Islet precursor cell (in vitro differentiated cells): ENCODE measurements around the gene PHF10.
A peak's percentile ranks its signal among the peaks of the same experiment; 100 is the strongest.
"Not testable (repeated sequence)": the region's sequence is repeated elsewhere in the genome, so short reads cannot be mapped to it uniquely, and the experiment has no call there.

Experiments used
- DNase-seq: peaks from one replicate; pipeline ENCODE4 v3.0.0-alpha.2; 2018

The PHF10 gene

DNA sequence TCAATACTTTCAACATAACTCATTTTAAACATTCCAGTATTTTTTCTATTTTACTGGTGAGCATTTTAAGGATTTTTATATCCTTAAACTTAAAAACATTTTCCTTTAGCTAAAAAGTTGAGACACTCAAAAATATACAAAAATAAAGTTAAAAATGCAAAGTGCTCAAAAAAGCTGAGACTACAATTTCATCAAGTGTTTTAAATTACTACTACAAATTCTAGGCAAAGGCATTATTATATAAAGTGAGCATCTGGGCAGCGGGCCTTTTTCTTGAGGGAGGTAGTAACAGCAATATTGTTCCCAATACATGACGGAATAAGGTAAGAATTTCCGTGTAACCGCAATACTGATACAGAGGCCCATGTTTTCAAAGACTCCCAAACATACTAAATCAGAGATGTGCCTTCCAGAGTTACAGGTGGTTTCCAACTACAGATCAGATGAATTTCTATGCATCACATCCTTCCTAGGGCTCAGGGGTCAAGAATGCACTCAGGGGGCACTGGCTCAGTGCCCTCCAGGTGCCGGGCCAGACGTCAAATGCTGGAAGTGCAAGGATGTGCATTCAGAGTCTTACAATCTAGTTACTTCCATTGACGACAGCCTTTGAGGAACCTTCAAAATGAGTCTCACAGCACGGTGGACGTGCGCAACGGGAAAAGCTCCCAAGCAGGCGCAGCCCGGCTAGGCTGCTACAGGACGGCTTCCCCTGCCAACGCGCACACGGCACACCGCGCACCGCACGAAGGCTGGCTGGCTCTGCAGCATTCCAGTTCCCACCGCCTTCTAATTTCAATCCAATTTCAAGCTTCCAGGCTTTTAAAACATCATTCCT lies 1.7 kb downstream of the PHF10 start:
- peak; percentile 67 for DNase-seq

DNA sequence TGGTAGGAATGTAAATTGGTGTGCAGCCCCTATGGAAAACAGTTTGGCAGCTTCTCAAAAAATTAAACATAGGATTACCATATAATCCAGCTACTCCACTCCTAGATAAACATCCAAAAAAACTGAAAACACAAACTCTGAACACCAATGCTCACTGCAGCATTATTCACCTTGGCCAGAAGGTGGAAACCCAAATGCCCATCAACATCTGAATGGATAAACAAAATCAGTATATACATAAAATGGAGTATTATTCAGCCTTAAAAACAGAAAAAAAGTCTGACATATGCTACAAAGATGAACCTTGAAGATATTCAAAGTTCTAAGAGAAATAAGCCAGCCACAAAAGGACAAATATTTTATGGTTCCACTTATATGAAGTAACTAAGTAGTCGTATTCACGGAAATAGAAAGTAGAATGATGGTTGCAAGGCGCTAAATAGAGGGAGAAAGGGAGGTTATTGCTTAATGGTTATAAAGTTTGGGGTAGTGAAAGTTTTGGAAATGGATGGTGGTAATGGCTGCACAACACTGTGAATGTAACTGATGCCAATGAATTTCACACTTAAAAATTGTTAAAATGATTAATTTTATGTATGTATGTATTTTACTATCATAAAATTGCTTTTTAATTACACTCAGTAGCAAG lies 4.0 kb downstream of the PHF10 start:
- no peak for DNase-seq

DNA sequence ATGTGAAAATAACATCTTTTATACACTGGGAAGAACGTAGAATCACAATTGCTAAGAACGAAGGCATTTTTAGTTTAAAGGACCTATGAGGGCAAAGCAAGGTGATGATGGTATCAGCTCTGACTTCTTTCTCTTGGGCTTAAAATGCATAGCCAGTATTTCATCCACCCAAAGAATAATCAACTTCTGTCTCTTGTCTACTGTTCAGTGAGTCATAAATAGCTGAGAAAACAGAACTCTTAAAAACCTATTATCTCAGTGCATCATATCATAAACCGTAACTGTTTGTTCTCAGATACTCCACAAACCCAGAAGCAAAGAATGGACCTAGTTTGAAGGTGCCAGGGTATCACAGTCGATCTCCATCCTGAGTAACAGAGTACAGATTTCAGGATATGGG lies 5.2 kb downstream of the PHF10 start:
- DNase-seq: no peak

DNA sequence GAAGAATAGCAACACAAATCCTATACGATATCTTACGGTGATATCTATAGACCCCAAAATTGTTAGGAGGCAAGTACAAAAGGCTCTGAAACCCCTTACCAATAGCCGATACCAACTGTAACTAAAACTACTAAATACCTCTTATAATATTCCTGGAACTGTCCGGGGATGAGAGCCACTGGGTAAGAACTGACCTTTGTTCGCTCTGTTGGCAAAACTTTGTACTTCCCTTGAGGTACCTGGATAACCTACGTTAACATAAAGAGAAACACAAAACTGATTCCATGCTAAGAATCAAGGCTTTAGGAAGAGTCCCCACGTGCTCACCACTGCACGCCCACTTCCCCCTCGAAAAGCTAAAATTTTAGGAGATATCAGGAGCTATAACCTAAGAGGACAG lies 9.7 kb downstream of the PHF10 start:
- no peak for DNase-seq

DNA sequence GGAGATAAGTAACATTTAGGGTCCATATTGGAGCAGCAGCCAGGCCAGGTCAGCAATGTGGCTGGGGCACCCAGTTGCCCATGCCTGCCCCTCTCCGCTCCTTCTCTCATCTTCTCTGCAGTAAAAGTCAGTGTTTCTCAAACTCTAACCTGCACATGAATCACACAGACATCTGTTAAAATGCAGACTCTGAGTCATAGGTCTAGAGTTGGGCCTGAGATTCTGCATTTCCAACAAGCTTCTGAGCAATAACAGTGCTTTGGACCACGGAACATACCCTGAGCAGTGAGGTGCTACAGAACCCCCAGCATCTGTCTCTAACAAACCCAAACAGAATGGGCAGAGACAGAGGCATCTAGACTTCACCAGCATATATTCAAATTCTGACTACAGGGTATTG lies 10.1 kb downstream of the PHF10 start:
- DNase-seq: no peak

DNA sequence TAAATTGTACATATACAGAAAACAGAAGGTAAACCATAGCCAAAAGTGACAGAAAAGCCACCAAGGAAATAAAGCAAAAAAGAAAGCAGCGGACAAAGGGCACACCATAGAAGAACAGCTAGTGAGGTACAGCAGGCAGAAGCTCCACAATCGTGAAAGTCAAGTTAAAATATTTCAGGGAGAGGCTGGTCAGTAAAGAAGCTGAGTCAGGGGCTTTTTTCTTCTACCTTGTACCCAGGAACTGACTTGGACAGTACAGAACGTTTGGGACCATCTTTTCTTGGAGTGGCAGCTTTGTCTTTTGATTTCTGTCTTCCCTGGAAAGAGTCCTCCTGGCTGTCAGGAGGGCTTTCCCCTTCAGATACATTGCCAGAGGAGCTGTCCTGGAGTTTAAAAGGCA lies 14.3 kb downstream of the PHF10 start:
- no peak for DNase-seq

DNA sequence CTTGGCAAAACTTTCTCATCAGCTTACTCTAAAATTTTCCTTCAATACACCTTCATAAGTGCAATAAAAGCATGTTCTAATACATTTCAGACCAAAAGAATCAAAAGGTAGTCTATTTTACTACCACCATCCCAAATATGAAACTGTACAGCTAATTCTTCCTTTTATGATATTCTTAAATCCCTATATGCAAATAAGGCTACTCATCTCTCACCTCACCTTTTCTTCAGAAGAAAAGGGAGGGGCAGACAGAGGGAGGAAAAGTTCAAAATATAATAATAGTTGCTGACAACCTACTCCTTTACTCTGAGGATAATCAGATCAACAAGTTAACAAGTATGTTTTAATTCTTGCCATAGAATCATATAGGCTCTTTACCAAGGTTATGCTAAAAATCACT lies 15.0 kb downstream of the PHF10 start:
- DNase-seq: no peak

DNA sequence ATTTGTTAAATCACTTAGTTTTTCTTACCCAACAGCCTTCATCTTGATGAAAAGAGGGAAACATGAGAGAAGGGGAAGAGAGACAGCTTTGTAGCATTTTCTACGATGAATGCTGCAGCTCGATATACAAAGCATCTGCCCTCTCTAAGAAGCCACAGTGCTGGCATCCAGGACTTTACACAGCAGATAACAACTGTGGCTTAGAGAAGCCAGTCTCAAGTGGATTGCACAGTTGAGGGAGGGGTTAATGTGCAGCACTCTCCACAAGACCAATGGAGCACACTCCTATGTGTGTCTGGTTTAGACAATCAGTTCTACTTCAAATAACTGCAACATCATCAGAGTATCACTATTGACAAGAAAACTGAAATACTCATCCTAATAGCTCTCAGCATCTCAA lies 16.5 kb downstream of the PHF10 start:
- DNase-seq: no peak

DNA sequence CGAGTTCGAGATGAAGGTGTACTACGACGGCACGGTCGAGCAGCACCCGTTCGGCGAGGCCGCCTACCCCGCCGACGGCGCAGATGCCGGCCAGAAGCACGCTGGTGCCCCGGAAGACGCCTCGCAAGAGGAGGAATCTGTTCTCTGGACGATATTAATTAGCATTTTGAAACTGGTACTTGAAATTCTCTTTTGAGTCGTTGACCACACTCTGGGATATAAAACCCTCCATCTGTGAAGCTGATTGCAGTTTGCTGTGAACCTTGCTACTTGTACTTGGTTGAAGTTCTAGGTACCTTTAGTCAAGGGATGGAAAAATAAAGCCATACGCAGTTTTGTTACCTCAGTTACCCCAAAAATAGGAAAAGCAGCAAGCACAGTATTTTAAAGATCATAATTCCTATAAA lies 21.5 kb downstream of the PHF10 start:
- DNase-seq: no peak

DNA sequence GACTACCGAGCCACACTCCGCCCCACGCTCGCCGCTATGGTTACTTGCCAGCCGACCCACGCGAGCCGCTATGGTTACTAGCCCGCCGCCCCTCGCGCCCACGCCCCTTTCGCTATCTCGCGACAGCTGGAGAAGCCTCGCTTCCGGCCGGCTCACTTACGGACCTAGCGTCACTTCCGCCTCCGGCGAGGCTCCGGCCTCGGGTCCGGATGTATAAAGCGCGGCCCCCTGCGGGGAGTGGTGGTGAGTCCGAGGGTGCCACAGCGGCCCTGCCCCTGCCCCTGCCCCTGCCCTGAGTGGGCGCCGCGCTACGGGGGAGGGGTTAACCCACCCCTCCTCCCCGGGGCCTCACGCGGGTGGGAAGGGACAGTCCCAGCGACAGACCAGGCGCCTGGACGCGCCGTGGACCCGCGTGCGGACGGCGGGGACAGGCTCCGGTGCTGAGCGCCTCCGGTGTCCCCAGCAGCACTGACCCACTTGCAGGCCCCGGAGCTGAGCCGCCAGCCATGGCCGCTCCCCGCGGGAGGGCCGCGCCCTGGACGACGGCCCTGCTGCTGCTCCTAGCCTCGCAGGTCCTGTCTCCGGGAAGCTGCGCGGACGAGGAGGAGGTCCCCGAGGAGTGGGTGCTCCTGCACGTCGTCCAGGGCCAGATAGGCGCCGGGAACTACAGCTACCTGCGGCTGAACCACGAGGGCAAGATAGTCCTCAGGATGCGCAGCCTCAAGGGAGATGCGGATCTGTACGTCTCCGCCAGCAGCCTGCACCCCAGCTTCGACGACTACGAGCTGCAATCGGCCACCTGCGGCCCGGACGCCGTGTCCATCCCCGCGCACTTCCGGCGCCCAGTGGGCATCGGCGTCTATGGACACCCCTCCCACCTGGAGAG lies 22.1 kb downstream of the PHF10 start, which contains the start of the genes C6orf120 and WDR27:
Gene C6orf120 (plus strand): TSS at position 173 of the 886 bp plus-strand sequence. CDS start 334 bp downstream, at position 507.
Gene WDR27 (minus strand): TSS at position 76 of the 886 bp plus-strand sequence. CDS start 13,024 bp downstream, outside the sequence.
- peak; percentile 98 for DNase-seq

DNA sequence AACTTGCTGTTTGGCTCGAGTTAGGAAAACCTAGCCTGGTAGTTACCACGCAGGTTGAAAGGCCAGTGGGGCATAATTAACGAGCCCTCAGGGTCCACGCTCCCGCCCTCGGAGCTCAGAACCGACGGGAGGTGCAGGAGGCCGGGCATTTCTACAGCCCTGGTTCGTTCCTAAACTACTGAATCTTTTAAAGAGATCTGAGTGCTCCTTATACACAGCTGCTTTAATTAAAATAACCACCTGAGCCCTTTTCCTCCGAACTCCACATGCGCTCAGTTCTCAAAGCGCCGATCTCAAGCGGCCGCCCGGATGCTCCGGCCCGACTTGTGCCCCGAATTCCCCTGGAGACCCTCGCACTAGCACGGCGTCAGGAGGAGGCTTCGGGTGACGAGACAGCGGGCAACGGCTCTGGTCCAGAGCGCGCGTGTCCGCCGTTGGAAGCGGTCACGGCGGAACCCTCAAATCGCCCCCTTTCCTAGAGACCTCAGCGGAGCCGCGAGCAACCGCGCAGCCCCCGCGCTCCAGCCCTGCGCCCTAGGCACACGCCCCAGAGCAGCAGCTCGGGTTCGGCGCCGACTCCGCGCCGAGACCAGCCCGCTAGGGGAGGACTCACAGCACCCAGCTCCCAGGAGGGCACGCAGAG lies 22.9 kb downstream of the PHF10 start:
- no peak for DNase-seq

DNA sequence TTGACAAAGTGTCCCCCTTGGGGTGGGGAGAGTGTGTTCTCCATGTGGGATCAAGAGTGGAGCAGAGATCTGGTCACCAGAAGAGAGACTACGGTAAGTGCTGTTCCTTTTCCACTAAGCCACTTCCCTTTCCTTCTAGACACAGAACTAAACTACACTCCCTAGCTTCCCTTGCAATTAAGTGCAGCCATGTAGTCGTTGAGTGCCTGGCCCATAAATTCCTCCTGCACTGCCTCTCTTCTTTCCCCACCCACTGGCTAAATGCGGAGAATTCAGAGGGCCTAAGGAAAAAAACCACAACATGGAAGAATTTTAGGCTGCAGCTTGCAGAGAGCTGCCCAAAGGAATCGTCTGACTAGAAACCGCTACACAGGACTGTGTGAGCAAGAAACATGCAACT lies 24.0 kb downstream of the PHF10 start:
- peak; percentile 90 for DNase-seq

DNA sequence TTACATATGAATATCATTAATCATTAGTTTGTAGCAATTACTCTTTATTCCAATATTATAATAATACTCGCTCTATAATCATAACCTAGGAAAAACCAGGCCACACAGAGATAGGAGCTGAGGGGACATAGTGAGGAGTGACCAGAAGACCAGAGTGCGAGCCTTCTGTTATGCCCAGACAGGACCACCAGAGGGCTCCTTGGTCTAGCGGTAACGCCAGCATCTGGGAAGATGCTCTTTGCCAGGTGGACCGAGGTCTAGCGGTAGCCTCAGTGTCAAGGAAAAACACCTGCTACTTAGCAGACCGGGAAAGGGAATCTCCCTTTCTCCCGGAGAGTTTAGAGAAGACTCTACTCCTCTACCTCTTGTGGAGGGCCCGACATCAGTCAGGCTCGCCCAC lies 27.2 kb downstream of the PHF10 start:
- not testable (repeated sequence) for DNase-seq

DNA sequence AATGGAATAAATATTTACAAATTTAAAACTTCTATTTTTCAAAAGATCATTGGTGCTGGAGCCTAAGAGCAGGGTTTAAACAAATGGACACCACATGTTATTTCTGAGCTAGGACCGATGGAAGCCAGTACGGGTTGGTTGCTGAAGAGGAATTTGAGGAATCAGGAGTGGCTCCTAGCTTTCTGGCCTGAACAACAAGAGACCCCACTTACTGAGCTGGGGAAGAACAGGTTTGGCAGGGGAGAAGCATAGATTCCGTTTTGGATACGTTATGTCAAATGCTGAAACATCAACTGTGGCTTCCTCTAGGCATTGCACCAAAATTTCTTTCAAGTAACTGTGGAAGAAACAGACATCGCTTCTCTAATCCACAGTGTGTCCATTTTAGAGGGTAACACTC lies 29.2 kb downstream of the PHF10 start:
- DNase-seq: no peak

DNA sequence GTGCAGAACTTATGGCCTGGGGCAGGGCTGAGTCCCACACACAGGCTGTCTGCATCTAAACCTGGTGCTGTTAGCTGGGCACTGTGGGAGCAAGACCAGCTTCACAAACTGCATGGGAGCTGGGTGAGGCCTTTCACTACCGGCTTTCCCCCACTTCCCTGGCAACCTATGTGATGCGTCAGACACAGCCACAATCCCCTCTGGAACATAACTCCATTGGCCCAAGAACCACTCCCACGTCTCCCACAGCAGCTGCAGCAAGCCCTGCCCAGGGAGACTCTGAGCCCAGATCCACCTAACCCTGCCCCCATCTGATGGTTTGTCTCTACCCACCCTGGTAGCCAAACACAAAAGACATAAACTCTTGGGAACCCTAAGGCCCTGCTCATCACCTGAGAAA lies 31.8 kb downstream of the PHF10 start:
- no peak for DNase-seq

DNA sequence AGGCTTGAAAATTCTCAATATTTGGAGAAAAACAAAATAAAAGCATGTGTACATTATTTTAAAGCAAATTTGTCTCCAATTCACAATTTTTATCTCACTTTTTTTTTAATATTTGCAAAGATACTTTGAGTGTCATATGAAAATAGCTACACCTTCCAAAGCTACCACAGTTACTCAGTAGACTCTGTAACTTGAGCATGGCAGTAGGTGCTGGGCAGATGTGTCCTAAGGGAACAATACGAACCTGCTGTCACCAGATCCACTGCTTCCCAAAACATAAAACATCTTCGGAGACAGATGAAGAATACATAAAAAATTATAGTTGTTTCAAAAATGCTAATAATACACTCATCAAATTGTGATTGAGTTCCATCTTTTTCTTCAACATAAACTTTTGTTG lies 33.0 kb downstream of the PHF10 start:
- DNase-seq: no peak

DNA sequence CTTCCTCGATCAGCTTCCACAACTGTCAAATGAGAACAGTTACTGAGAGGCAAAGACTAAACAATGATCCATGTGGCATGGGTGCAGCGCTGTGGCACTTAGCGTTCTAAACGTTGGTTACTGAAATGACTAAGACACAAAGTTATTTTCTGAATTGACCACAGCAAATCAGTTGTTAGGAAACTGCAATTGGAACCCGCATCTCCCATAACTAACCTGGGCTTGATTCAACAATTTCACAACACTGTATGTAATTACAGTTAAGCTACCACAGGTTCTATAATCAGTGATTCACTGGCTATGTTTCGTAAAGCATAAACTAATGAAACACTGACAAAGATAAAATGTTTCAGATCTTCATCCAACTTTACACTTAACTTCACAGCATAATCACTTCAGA lies 35.0 kb downstream of the PHF10 start:
- DNase-seq: no peak

DNA sequence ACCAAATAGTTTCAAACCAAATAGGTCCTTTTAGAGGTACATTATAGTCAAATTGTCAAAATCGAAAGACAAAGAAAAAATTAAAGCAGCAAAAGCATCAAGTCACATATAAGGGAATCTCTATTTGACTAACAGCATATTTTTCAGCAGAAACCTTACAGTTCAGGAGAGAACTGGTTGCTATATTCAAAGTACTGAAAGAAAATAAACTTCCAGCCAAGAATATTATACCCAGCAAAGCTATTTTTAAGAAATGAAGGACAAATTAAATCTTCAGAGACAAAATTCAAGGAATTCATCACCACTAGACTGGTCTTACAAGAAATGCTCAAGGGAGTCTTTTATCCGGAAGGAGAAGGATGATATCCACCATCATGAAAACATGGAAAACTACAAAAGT lies 38.4 kb downstream of the PHF10 start:
- no peak for DNase-seq

DNA sequence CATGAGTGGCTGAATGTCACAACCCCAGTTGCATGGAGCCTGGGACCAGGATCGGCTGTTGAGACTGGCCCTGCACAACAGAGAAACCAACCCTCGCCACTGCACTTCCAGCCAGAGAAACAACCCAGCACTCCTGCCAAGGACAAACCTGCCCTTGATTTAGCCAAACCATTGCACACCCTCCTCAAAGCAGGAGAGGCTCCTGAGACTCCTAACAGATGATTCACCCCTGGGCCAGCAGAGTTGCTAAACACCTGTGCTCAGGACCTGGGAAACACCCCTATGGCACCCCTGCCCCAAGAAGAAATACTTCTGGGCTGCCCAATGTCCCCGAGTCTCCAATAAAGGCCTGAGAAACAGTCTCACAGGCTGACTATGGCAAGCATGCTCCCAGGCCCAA lies 40.2 kb downstream of the PHF10 start:
- no peak for DNase-seq

DNA sequence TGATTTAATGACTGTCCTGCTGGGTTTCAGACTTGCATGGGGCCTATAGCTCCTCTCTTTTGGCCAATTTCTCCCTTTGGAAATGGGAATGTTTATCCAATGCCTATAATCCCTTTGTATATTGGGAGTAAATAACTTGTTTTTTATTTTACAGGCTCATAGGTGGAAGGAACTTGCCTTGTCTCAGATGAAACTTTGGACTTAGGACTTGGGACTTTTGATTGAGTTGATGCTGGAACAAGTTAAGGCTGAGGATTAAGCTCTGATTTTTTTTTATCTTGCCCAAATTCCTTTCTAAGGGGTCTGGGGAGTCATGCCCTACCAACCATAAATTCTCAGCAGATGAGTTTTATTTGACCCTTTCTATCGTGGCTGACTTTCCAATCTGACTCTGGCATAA lies 46.0 kb downstream of the PHF10 start:
- no peak for DNase-seq

DNA sequence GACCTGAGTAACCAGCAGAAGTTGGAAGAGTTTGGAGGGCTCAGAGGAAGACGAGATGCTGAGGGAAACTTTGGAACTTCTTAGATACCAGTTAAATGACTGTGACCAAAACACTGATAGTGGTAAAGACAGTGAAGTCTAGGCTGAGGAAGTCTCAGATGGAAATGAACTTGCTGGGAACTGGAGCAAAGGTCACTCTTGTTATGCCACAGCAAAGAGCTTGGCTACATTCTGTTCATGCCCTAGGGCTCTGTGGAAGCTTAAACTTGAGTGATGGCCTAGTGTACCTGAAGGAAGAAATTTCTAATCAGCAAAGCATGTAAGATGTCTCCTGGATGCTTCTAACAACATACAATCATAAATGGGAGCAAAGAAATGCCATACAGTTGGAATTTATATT lies 47.2 kb downstream of the PHF10 start:
- no peak for DNase-seq

DNA sequence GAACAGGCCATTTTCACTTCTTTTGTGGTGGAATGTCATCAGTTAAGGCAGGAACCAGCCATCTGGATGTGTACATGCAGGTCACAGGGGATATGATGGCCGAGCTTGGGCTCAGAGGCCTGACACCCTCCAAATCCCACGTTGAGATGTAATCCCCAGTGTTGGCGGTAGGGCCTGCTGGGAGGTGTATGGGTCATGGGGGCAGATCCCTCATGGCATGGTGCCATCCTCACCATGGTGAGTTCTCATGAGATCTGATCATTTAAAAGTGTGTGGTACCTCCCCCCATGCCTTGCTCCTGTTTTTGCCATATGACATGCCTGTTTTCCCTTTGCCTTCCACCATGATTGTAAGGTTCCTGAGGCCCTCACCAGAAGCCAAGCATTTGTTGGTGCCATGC lies 49.3 kb downstream of the PHF10 start:
- no peak for DNase-seq

DNA sequence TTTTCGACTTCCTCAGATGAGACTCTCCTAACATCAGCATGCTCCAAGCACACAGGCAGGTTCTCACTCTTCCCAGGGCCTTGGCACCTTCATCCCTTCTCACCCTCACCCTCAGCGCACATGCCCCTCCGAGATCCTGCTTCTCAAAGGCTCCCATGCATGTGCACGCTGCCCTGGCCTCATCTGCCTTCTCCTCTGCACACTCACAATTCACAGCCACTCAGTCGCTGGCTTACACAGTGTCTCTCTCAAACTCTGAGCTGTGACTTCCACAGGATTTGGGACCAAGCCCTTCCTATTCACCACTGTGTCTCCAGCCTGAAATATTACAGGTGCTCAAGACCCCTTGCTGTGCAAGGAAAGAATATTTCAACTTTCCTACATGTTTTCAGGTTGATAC lies 52.7 kb downstream of the PHF10 start:
- DNase-seq: no peak
